ENCODE measurements around the gene OGDH. TPM values are rescaled to one million over a fixed set of nuclear protein-coding genes. Genes with fewer than 3 reads are reported as not detected.

OGDH gene
- total and polyA plus RNA-seq, 10 of the 15 experiments (the other 5 are each of a cell fraction or from before 2014, with no cell fraction given), result 4.1 to 103 (median 48.4) TPM

DNA sequence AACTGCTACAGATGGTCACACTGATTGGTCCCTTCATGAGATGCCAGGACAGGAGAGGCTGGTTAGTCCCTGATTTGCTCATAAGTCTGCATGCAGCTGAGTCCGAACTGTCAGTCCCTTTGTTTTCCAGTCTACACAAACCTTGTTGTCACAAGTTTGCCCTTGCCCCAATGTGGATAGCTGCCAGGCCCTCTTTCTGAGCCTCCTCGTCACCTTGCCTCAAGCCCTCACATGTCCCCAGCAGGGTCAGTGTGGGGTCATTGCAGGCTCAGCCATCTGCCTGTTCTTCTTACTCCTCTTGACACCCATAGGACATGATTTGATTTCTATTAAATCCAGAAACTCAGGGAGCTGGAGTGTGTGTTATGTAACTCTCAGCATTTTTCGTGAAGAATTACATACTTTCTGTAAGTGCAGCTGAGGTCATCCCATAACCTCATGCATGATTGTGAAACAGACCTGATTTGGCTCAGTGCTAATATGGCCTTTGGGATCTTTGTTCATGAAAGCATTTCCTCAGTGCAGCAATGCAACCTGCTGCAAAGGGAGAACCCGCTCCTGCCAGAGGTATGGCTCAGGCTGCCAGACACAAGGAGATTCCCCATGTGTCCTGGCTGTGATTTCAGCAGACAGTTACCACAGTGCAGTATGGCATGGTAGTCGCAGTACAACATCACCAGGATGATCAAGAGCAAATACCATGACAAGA, 72.2 kb downstream of the OGDH start (continued):
- TF ChIP-seq STAT1 (conservative IDR thresholded peaks at IDR 0.05), result no peak
- TF ChIP-seq TCF3 (IDR thresholded peaks at IDR 0.05; ENCODE audit: borderline replicate concordance, insufficient read depth, low read depth, low read length), result no peak
- TF ChIP-seq STAT3 (IDR thresholded peaks at IDR 0.05; ENCODE audit: low read depth, low read length), result no peak

DNA sequence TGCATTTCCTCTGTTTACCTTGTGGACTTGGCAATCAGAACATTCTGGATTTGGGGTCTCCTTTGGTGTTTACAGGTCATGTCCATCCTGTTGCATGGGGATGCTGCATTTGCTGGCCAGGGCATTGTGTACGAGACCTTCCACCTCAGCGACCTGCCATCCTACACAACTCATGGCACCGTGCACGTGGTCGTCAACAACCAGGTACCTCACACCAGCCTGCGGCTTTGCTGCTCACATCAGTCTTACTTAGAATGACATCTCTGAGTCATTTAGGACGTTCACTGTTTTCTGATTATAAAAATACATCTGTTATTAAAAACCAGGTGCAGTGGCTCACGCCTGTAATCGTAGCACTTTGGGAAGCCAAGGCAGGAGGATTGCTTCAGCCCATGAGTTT, 75.2 kb downstream of the OGDH start:
- no peak for ATAC-seq
- Histone ChIP-seq H4K20me1 (ENCODE audit: control insufficient read depth, insufficient read depth) (no peaks in the 10 kb centered on the region), H3K9ac (ENCODE audit: control insufficient read depth, insufficient read depth, low read length) (no peak overlapping the region), H3K27ac (ENCODE audit: control insufficient read depth, insufficient read depth) (no peak overlapping the region), H3K36me3 (ENCODE audit: control insufficient read depth in 2 of 2, insufficient read depth in 2 of 2, low read length in 1 of 2) (peaks cover 2 to 4% of the 10 kb centered on the region in 2 experiments; a peak in 3 of 4 replicates), H3K4me1 (ENCODE audit: control insufficient read depth, insufficient read depth, low read length) (no peaks in the 10 kb centered on the region), H3K9me3 (replicated peaks; ENCODE audit: control insufficient read depth, insufficient read depth, low read length) (no peaks in the 10 kb centered on the region), H3K4me3 (no peak overlapping the region), H3K4me2 (ENCODE audit: control insufficient read depth, insufficient read depth) (no peak overlapping the region), H3K79me2 (ENCODE audit: control insufficient read depth, insufficient read depth, low read length) (no peaks in the 10 kb centered on the region), H3K27me3 (replicated peaks in 1 of 2; ENCODE audit: control insufficient read depth in 2 of 2, insufficient read depth in 2 of 2, low read length in 1 of 2) (no peaks in the 10 kb centered on the region), H2AFZ (ENCODE audit: control insufficient read depth, low read depth, low read length) (no peak overlapping the region)
- ChIA-PET POLR2A (no interaction called here), RAD21 (ENCODE audit: unreplicated experiment) (no interaction called here), SMC1A (ENCODE audit: uncharacterized antibody, unreplicated experiment) (no interaction called here), CTCF (no interaction called here)
- no TSS peak for BruUV-seq (replicated peaks)
- intact Hi-C loops (cut with micrococcal nuclease; ENCODE audit: unreplicated experiment) (no loop called here), in situ Hi-C loops (cut with MboI) (no loop called here)
- no peak for TF ChIP-seq FOXM1 (IDR thresholded peaks at IDR 0.05; ENCODE audit: low read depth, low read length)
- TF ChIP-seq, protein P1, sequence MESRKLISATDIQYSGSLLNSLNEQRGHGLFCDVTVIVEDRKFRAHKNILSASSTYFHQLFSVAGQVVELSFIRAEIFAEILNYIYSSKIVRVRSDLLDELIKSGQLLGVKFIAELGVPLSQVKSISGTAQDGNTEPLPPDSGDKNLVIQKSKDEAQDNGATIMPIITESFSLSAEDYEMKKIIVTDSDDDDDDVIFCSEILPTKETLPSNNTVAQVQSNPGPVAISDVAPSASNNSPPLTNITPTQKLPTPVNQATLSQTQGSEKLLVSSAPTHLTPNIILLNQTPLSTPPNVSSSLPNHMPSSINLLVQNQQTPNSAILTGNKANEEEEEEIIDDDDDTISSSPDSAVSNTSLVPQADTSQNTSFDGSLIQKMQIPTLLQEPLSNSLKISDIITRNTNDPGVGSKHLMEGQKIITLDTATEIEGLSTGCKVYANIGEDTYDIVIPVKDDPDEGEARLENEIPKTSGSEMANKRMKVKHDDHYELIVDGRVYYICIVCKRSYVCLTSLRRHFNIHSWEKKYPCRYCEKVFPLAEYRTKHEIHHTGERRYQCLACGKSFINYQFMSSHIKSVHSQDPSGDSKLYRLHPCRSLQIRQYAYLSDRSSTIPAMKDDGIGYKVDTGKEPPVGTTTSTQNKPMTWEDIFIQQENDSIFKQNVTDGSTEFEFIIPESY (IDR thresholded peaks at IDR 0.05), result no peak
- no peak for TF ChIP-seq SIN3A (IDR thresholded peaks at IDR 0.05; ENCODE audit: low read depth, low read length)
- TF ChIP-seq RAD51 (IDR thresholded peaks at IDR 0.05), result no peak
- TF ChIP-seq, protein P2, sequence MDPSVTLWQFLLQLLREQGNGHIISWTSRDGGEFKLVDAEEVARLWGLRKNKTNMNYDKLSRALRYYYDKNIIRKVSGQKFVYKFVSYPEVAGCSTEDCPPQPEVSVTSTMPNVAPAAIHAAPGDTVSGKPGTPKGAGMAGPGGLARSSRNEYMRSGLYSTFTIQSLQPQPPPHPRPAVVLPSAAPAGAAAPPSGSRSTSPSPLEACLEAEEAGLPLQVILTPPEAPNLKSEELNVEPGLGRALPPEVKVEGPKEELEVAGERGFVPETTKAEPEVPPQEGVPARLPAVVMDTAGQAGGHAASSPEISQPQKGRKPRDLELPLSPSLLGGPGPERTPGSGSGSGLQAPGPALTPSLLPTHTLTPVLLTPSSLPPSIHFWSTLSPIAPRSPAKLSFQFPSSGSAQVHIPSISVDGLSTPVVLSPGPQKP (IDR thresholded peaks at IDR 0.05; ENCODE audit: low read depth, low read length), result no peak
- no peak for TF ChIP-seq KDM1A (IDR thresholded peaks at IDR 0.05; ENCODE audit: borderline replicate concordance)
- TF ChIP-seq EP300 (IDR thresholded peaks at IDR 0.05; ENCODE audit: borderline replicate concordance in 1 of 2, control insufficient read depth in 1 of 2, low read depth in 2 of 2, low read length in 2 of 2), result no peak
- TF ChIP-seq IRF4 (IDR thresholded peaks at IDR 0.05; ENCODE audit: low read depth, low read length), result no peak
- TF ChIP-seq IKZF2 (IDR thresholded peaks at IDR 0.05), result no peak
- no peak for TF ChIP-seq WRNIP1 (IDR thresholded peaks at IDR 0.05; ENCODE audit: borderline replicate concordance, low read depth, low read length)
- no peak for TF ChIP-seq NFYB (IDR thresholded peaks at IDR 0.05; ENCODE audit: insufficient read depth, low read depth, low read length)
- TF ChIP-seq EZH2 (IDR thresholded peaks at IDR 0.05; ENCODE audit: borderline replicate concordance, control insufficient read depth, low read depth, low read length), result no peak
- no peak for TF ChIP-seq GABPA (IDR thresholded peaks at IDR 0.05; ENCODE audit: low read depth)
- no peak for TF ChIP-seq PAX5 (IDR thresholded peaks at IDR 0.05; ENCODE audit: borderline replicate concordance, low read depth, low read length)
- no peak for TF ChIP-seq MTA3 (IDR thresholded peaks at IDR 0.05; ENCODE audit: borderline replicate concordance, low read length)
- no peak for TF ChIP-seq NFXL1 (IDR thresholded peaks at IDR 0.05; ENCODE audit: borderline replicate concordance)
- no peak for TF ChIP-seq CHD2 (IDR thresholded peaks at IDR 0.05; ENCODE audit: borderline replicate concordance, low read depth, low read length)
- no peak for TF ChIP-seq CBX5 (IDR thresholded peaks at IDR 0.05; ENCODE audit: low read depth)
- WGBS (ENCODE audit: insufficient coverage, insufficient replicate concordance, low lambda C conversion rate, missing lambda C conversion rate), result 70% methylated on average over 9 of the region's 9 CpGs
- no peak for DNase-seq (ENCODE audit: low read depth, low spot score)
- no peak for FAIRE-seq
